GM21619 (cell line): ENCODE results near the gene ADD2.
"Not testable (repeated sequence)": the region's sequence is repeated elsewhere in the genome, so short reads cannot be mapped to it uniquely, and the experiment has no call there.

Experiments
- ATAC-seq: cut with Tn5 transposase; IDR thresholded peaks from one replicate; pipeline ENCODE4 v1.9.1; 2021; ENCODE audit not compliant: unreplicated experiment

The ADD2 gene

GRCh38 chr2:70753902-70754301 lies 14.1 kb downstream of the ADD2 start:
- no peak for ATAC-seq

- ATAC-seq, result no peak
Measured at GRCh38 chr2:70753031-70753430, 15.0 kb downstream of the ADD2 start.

- no peak for ATAC-seq
Measured at GRCh38 chr2:70752396-70752795, 15.6 kb downstream of the ADD2 start.

GRCh38 chr2:70751881-70752280 lies 16.1 kb downstream of the ADD2 start:
- no peak for ATAC-seq

- ATAC-seq, result no peak
Measured at GRCh38 chr2:70750320-70750719, 17.7 kb downstream of the ADD2 start.

- no peak for ATAC-seq
Measured at GRCh38 chr2:70748002-70748784, 19.8 kb downstream of the ADD2 start.

GRCh38 chr2:70747284-70747683 lies 20.7 kb downstream of the ADD2 start:
- ATAC-seq, result no peak

GRCh38 chr2:70746094-70746974 lies 21.7 kb downstream of the ADD2 start:
- no peak for ATAC-seq

- ATAC-seq, result no peak
Measured at GRCh38 chr2:70745276-70745825, 22.6 kb downstream of the ADD2 start.

GRCh38 chr2:70744397-70744796 lies 23.6 kb downstream of the ADD2 start:
- no peak for ATAC-seq

- no peak for ATAC-seq
Measured at GRCh38 chr2:70743677-70744076, 24.3 kb downstream of the ADD2 start.

GRCh38 chr2:70743068-70743467 lies 24.9 kb downstream of the ADD2 start:
- ATAC-seq, result no peak

GRCh38 chr2:70739492-70739891 lies 28.5 kb downstream of the ADD2 start:
- not testable (repeated sequence) for ATAC-seq

- no peak for ATAC-seq
Measured at GRCh38 chr2:70738159-70738558, 29.8 kb downstream of the ADD2 start.

- ATAC-seq, result no peak
Measured at GRCh38 chr2:70735071-70735470, 32.9 kb downstream of the ADD2 start.

GRCh38 chr2:70733646-70734180 lies 34.3 kb downstream of the ADD2 start:
- no peak for ATAC-seq

GRCh38 chr2:70732766-70733645 lies 35.0 kb downstream of the ADD2 start:
- ATAC-seq, result no peak

- no peak for ATAC-seq
Measured at GRCh38 chr2:70730730-70731129, 37.3 kb downstream of the ADD2 start.

- no peak for ATAC-seq
Measured at GRCh38 chr2:70729647-70730046, 38.4 kb downstream of the ADD2 start.

- ATAC-seq, result no peak
Measured at GRCh38 chr2:70728128-70728527, 39.9 kb downstream of the ADD2 start.
